K562 (cell line): ENCODE results near the gene ZKSCAN4. TPM values are rescaled to one million over a fixed set of nuclear protein-coding genes. Genes with fewer than 3 reads are reported as not detected.
A peak's percentile ranks its signal among the peaks of the same experiment; 100 is the strongest.

Source experiments
- ATAC-seq: fragments of 200-7000 bp; cut with Tn5 transposase; 3 replicates; pipeline ENCODE4 v1.9.1; 2020; ENCODE audit warnings: moderate library complexity
- BruUV-seq: library from RNA; stranded (reverse); fragments of 400-500 nt; replicated peaks from 2 replicates; lab custom pipeline; 2021; lab: Mats Ljungman, UMichigan
- CTCF ChIA-PET: fragments of 300-600 bp; formaldehyde crosslinking; extraction: SDS; loops from one replicate; lab custom pipeline; 2021; ENCODE audit warnings: low intra/inter-chr PET ratio; lab: Yijun Ruan, JAX
- POLR2A ChIA-PET: fragments of 300-600, 350-650 bp; sonication (Branson Sonifier 250); formaldehyde crosslinking; extraction: SDS; loops from one replicate; lab custom pipeline; 2021; ENCODE audit warnings: antibody characterized with exemption, inconsistent platforms; lab: Yijun Ruan, JAX
- DNase-seq, 4 experiments: peaks; one replicate each; pipeline versions ENCODE4 v3.0.0 to v3.0.0-alpha.2; 2011 to 2018; ENCODE audit warnings: low spot score in 3 of 4, mixed read lengths in 3 of 4; ENCODE audit errors: extremely low read depth in 1 of 4
- FAIRE-seq: peaks from 2 replicates; lab custom pipeline; 2011; peaks lifted over from hg19 to GRCh38; lab: Jason Lieb, UNC
- H2AFZ ChIP-seq: 2 replicates; pipeline ENCODE4 v1.6.0; 2011; ENCODE audit warnings: low read depth, low read length, control low read depth, inconsistent platforms
- H3K27ac ChIP-seq: fragments of 200-600 bp; 3 replicates; pipeline ENCODE4 v1.8.0; 2011; ENCODE audit warnings: low read depth, mild to moderate bottlenecking, control low read depth, inconsistent platforms, low read length, moderate library complexity, mixed read lengths; ENCODE audit errors: extremely low read depth
- H3K27me3 ChIP-seq, 2 experiments: fragments of 300-600 bp in 1 of 2; 2 replicates in 1 of 2; 3 replicates in 1 of 2; pipeline versions ENCODE4 v1.6.0 to v1.8.0; 2011; ENCODE audit warnings: inconsistent platforms in 2 of 2, low read length in 2 of 2, mild to moderate bottlenecking in 1 of 2, mixed read lengths in 1 of 2, moderate library complexity in 1 of 2; ENCODE audit not compliant: control insufficient read depth in 2 of 2, insufficient read depth in 2 of 2
- H3K36me3 ChIP-seq: fragments of 300-600 bp; 3 replicates; pipeline ENCODE4 v1.8.0; 2011; ENCODE audit warnings: mild to moderate bottlenecking, low read length, inconsistent platforms; ENCODE audit not compliant: control insufficient read depth, insufficient read depth
- H3K4me1 ChIP-seq, 2 experiments: fragments of 200-600 bp in 1 of 2; replicated peaks in 1 of 2; 2 replicates in 1 of 2; 3 replicates in 1 of 2; pipeline versions ENCODE4 v1.5.1 to v1.8.0; 2011; ENCODE audit warnings: inconsistent platforms in 2 of 2, low read length in 2 of 2, mild to moderate bottlenecking in 1 of 2, mixed read lengths in 1 of 2, moderate library complexity in 1 of 2; ENCODE audit not compliant: control insufficient read depth in 2 of 2, insufficient read depth in 2 of 2
- H3K4me2 ChIP-seq: 2 replicates; pipeline ENCODE4 v1.6.1; 2011; ENCODE audit warnings: low read length, control low read depth, inconsistent platforms, mixed read lengths; ENCODE audit not compliant: insufficient read depth
- H3K4me3 ChIP-seq: fragments of 200-600 bp; sonication (generic), shearing (Covaris generic); 2 replicates; pipeline ENCODE4 v1.5.1; 2016; ENCODE audit warnings: control low read depth, inconsistent platforms
- H3K79me2 ChIP-seq: fragments of 200-600 bp; 3 replicates; pipeline ENCODE4 v1.8.0; 2011; ENCODE audit warnings: low read length, inconsistent platforms; ENCODE audit not compliant: control insufficient read depth, insufficient read depth
- H3K9ac ChIP-seq, 2 experiments: 2 replicates each; pipeline versions ENCODE4 v1.6.0 to v1.6.1; 2011; ENCODE audit warnings: low read depth in 2 of 2, low read length in 2 of 2, control low read depth in 1 of 2, inconsistent platforms in 1 of 2, mild to moderate bottlenecking in 1 of 2, mixed read lengths in 1 of 2; ENCODE audit not compliant: insufficient read depth in 1 of 2
- H3K9me1 ChIP-seq: one replicate; pipeline ENCODE4 v1.6.0; 2011; ENCODE audit warnings: inconsistent platforms, mild to moderate bottlenecking, low read length, moderate library complexity; ENCODE audit not compliant: control insufficient read depth, insufficient read depth
- H3K9me3 ChIP-seq: replicated peaks from 2 replicates; pipeline ENCODE4 v1.5.1; 2011; ENCODE audit warnings: low read depth, low read length, inconsistent platforms; ENCODE audit not compliant: control insufficient read depth, insufficient read depth
- H4K20me1 ChIP-seq: replicated peaks from 2 replicates; pipeline ENCODE4 v1.6.1; 2011; ENCODE audit warnings: low read length, inconsistent platforms, mixed read lengths; ENCODE audit not compliant: control insufficient read depth, insufficient read depth
- WGBS: fragments of 100-300 bp; shearing (Covaris generic); methylation state at CpG from one replicate; pipeline ENCODE4 v1.1.6; 2016; ENCODE audit warnings: low coverage, mixed read lengths; ENCODE audit not compliant: insufficient coverage; ENCODE audit errors: missing lambda C conversion rate; 5-methylcytosine and 5-hydroxymethylcytosine counted together
- in situ Hi-C: fragments of 300-500 bp; cut with MboI; formaldehyde crosslinking; loops from 4 replicates; pipeline ENCODE4 v1.15.0; 2018; ENCODE audit warnings: inconsistent platforms, mixed read lengths
- intact Hi-C: fragments of 100-400 bp; cut with micrococcal nuclease; formaldehyde crosslinking; loops from 2 replicates; pipeline ENCODE4 v1.14.2; 2022
- polyA plus RNA-seq, 8 experiments: library from polyadenylated mRNA; depleted of rRNA in 4 of 8; stranded (reverse) in 5 of 8; unstranded in 3 of 8; fragments of >200 nt; fragmentation: Nextera tagmentation in 2 of 8; fragmentation: Illumina TruSeq in 1 of 8; extraction: Ambion mirVana in 2 of 8; extraction: Trizol in 1 of 8; gene quantifications; 2 replicates each; pipeline versions ENCODE4 v1.2.1 to v1.2.3, GENCODE V29; 2011 to 2014; ENCODE audit warnings: inconsistent platforms in 1 of 8, missing spikeins in 1 of 8
- total RNA-seq, 7 experiments: library from RNA; depleted of rRNA in 6 of 7; stranded (reverse); fragments of >200 nt in 6 of 7; fragmentation: Illumina TruSeq in 2 of 7; extraction: Trizol in 2 of 7; gene quantifications; 2 replicates each; pipeline versions ENCODE4 v1.2.1 to v1.2.3, GENCODE V29; 2011 to 2021; ENCODE audit warnings: low replicate concordance in 1 of 7
- TF ChIP-seq, protein P1 (sequence below): fragments of 200-400 bp; formaldehyde crosslinking; IDR thresholded peaks from 2 replicates; pipeline ENCODE4 v1.6.1; 2017; ENCODE audit warnings: mild to moderate bottlenecking, low read depth, low read length, moderate library complexity
- TF ChIP-seq, protein P2 (sequence below): sonication (generic); formaldehyde crosslinking; IDR thresholded peaks from 2 replicates; pipeline ENCODE4 v1.8.1; 2023; ENCODE audit warnings: mild to moderate bottlenecking, missing genetic modification reagents

Gene ZKSCAN4
- total and polyA plus RNA-seq, 9 of the 15 experiments (the other 6 are each of a cell fraction or from before 2014, with no cell fraction given), result 1.2 to 5.3 (median 4.7) TPM

DNA sequence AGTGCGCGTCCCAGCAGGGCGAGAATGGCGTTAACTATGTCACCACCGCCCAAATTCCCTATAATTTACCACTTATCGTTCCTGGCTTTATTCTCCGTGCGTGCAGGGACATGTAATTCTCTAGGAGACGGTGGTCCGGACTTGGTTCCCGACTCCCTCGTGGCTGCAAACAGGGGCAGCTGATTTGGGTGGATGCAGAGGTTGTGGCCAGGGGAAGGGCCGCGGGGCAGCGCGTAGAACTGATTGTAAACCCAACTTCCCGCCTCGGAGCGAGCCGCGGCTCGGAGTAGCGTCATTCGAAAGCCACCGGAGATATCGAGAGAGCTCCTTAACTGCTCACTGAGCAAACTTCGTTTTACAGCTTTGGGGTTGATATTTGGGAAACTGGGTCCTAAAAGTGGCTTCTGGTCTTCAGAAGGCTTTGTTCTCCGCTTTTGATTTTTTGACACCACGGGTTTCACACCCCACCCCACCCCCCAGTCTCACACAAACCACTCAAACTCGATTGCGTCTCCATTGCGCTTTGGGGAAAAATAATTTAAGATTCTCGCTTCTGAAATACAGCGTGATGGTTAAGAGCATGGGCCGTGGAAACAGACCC is 44.5 kb downstream of the ZKSCAN4 start:
- no peaks in the 10 kb centered on the region for H3K27me3 ChIP-seq
- H3K4me1 ChIP-seq, result peaks cover 7 to 9% of the 10 kb centered on the region in 2 experiments
- ATAC-seq (no peak), DNase-seq (no peak), FAIRE-seq (no peak)
- no peak overlapping the region for H3K9ac ChIP-seq
- no peaks in the 10 kb centered on the region for H3K9me1 ChIP-seq
- BruUV-seq, result no TSS peak
- no peaks in the 10 kb centered on the region for H3K36me3 ChIP-seq
- H3K4me2 ChIP-seq, result no peak overlapping the region
- no peak overlapping the region for H3K4me3 ChIP-seq
- intact Hi-C loops (no loop called here), in situ Hi-C loops (no loop called here)
- H4K20me1 ChIP-seq, result no peaks in the 10 kb centered on the region
- CTCF ChIA-PET, result no interaction called here
- H3K9me3 ChIP-seq, result peaks cover 5% of the 10 kb centered on the region; the same call in 1 of the 2 replicates
- TF ChIP-seq, protein P1, sequence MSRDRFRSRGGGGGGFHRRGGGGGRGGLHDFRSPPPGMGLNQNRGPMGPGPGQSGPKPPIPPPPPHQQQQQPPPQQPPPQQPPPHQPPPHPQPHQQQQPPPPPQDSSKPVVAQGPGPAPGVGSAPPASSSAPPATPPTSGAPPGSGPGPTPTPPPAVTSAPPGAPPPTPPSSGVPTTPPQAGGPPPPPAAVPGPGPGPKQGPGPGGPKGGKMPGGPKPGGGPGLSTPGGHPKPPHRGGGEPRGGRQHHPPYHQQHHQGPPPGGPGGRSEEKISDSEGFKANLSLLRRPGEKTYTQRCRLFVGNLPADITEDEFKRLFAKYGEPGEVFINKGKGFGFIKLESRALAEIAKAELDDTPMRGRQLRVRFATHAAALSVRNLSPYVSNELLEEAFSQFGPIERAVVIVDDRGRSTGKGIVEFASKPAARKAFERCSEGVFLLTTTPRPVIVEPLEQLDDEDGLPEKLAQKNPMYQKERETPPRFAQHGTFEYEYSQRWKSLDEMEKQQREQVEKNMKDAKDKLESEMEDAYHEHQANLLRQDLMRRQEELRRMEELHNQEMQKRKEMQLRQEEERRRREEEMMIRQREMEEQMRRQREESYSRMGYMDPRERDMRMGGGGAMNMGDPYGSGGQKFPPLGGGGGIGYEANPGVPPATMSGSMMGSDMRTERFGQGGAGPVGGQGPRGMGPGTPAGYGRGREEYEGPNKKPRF, result no peak
- TF ChIP-seq, protein P2, sequence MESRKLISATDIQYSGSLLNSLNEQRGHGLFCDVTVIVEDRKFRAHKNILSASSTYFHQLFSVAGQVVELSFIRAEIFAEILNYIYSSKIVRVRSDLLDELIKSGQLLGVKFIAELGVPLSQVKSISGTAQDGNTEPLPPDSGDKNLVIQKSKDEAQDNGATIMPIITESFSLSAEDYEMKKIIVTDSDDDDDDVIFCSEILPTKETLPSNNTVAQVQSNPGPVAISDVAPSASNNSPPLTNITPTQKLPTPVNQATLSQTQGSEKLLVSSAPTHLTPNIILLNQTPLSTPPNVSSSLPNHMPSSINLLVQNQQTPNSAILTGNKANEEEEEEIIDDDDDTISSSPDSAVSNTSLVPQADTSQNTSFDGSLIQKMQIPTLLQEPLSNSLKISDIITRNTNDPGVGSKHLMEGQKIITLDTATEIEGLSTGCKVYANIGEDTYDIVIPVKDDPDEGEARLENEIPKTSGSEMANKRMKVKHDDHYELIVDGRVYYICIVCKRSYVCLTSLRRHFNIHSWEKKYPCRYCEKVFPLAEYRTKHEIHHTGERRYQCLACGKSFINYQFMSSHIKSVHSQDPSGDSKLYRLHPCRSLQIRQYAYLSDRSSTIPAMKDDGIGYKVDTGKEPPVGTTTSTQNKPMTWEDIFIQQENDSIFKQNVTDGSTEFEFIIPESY (CRISPR knock-in tag), result peak; percentile 82
- no peak overlapping the region for H2AFZ ChIP-seq
- POLR2A ChIA-PET, result no interaction called here
- H3K79me2 ChIP-seq, result no peaks in the 10 kb centered on the region
- H3K27ac ChIP-seq, result no peak overlapping the region
- WGBS, result 87% methylated on average over 34 of the region's 35 CpGs
